Small intestine (tissue), 7 donors: ENCODE data around the gene COMP. TPM values are rescaled to one million over a fixed set of nuclear protein-coding genes. Genes with fewer than 3 reads are reported as not detected.
A peak's percentile ranks its signal among the peaks of the same experiment; 100 is the strongest.

Source experiments
- DNase-seq, 2 donors: peaks; one replicate each; pipeline versions ENCODE4 v3.0.0 to v3.0.0-alpha.2; 2013
- FAIRE-seq: peaks from 2 replicates; lab custom pipeline; 2012; peaks lifted over from hg19 to GRCh38; lab: Jason Lieb, UNC
- H3K27ac ChIP-seq, 3 donors: one replicate each; pipeline ENCODE4 v1.5.1; 2013; ENCODE audit warnings: low read length in 2 of 3, mild to moderate bottlenecking in 2 of 3, control low read depth in 1 of 3, inconsistent platforms in 1 of 3, low read depth in 1 of 3, moderate library complexity in 1 of 3
- H3K27me3 ChIP-seq, 3 donors: one replicate each; pipeline ENCODE4 v1.6.1; 2013; ENCODE audit warnings: low read length in 3 of 3, inconsistent platforms in 1 of 3; ENCODE audit not compliant: control insufficient read depth in 3 of 3, insufficient read depth in 3 of 3
- H3K36me3 ChIP-seq, 3 donors: one replicate each; pipeline ENCODE4 v1.6.1; 2013; ENCODE audit warnings: low read length in 3 of 3, inconsistent platforms in 1 of 3, low read depth in 1 of 3, mild to moderate bottlenecking in 1 of 3, moderate library complexity in 1 of 3; ENCODE audit not compliant: control insufficient read depth in 3 of 3, insufficient read depth in 2 of 3
- H3K4me1 ChIP-seq, 3 donors: one replicate each; pipeline ENCODE4 v1.6.1; 2013; ENCODE audit warnings: low read length in 2 of 3, inconsistent platforms in 1 of 3, low read depth in 1 of 3, mild to moderate bottlenecking in 1 of 3, moderate library complexity in 1 of 3; ENCODE audit not compliant: control insufficient read depth in 3 of 3, insufficient read depth in 2 of 3
- H3K4me3 ChIP-seq, 3 donors: one replicate each; pipeline ENCODE4 v1.5.1; 2013; ENCODE audit warnings: low read length in 3 of 3, control low read depth in 1 of 3, inconsistent platforms in 1 of 3, low read depth in 1 of 3, mild to moderate bottlenecking in 1 of 3, moderate library complexity in 1 of 3
- H3K9me3 ChIP-seq, 2 donors: one replicate each; pipeline ENCODE4 v1.6.1; 2013; ENCODE audit warnings: low read depth in 1 of 2, low read length in 1 of 2; ENCODE audit not compliant: control insufficient read depth in 2 of 2, insufficient read depth in 1 of 2
- WGBS, 3 donors: extraction: QIAGEN DNeasy Blood & Tissue Kit; methylation state at CpG; one replicate each; pipeline ENCODE4 v1.1.7; 2013; 5-methylcytosine and 5-hydroxymethylcytosine counted together
- polyA plus RNA-seq, 4 donors: library from polyadenylated mRNA; stranded (reverse) in 3 of 4; unstranded in 1 of 4; fragments of 200-250 nt in 3 of 4; fragments of 120-200 nt in 1 of 4; gene quantifications; one replicate each; pipeline versions ENCODE4 v1.2.1 to v1.2.3, GENCODE V29; 2013
- donor health status: healthy with polysubstance abuse.
- donor health status: control.
- donor health status: control.
- donor health status: Bipolar disorder and iron deficiency.
- donor health status: healthy.

COMP gene
- polyA plus RNA-seq, 4 donors: 0.68 to 1.8 TPM; not detected in 2

DNA sequence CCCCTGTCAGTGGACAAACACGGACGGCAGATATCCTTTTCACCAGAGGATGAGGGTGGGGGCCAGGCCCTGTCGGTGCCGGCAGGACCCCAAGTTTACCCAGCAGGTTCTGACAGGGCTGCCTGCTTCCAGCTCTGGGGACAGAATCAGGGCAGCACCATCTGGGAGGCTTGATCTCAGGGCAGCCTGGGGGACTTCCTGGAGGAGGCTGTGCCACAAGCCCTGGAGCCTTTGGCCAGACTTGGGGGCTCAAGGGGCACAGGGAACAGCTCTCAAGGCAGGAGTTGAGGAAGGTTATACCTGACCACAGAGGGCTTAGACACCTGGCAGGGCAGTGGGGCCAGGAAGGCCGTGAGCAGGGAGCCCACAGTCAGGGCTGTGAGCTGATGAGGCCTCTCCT, 45.2 kb downstream of the COMP start:
- H3K9me3 ChIP-seq: no peaks in the 10 kb centered on the region
- 89 to 97% (median 93%) methylated on average over 5 of the region's 5 CpGs for WGBS, 3 donors
- DNase-seq (no peak), FAIRE-seq (no peak)
- H3K36me3 ChIP-seq: peaks cover 0 to 81% (median 0%) of the 10 kb centered on the region in 3 donors
- H3K27me3 ChIP-seq: no peaks in the 10 kb centered on the region
- peaks cover 13 to 44% (median 14%) of the 10 kb centered on the region in 3 donors for H3K4me1 ChIP-seq
- H3K4me3 ChIP-seq: no peak overlapping the region
- H3K27ac ChIP-seq: no peak overlapping the region

- 83 to 92% (median 91%) methylated on average over 15 to 26 of the region's 26 CpGs for WGBS, 3 donors
- FAIRE-seq (no peak), DNase-seq (no peak)
Measured at GRCh38 chr19:18745012-18745735, 45.9 kb downstream of the COMP start.

DNA sequence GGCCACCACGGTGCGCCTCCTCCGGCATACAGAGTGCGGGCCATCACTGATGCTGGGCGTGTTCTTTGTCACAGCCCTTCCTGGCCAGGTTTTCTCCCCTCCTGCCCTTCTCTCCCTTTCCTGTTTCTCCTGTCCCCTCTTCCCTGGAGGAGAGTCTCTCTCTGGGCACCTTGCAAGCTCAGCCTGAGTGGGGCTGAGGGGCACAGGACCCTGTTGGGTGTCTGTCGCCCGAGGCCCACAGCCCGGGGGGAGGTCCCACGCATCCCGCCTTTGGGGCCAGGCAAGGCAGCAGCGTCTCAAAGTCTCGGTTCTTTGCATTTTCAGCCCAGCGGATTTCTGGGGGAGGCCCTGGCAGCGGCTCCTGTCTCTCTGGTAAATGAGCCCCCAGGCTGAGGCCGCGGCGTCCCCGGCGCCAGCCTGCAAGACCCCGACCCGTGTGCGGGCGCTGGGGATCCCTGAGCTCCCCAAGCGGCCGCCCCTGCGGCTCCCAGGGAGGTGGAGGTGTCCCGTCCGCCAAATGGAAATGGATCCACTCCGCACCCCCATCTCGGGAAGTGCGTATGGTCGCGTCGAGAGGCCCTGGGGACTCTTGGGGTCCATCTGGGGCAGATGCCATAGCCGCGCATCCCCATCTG, 47.2 kb downstream of the COMP start:
- peak in 1 of 2 donors; percentile 25 for DNase-seq
- H3K27me3 ChIP-seq: no peaks in the 10 kb centered on the region
- no peak for FAIRE-seq
- H3K9me3 ChIP-seq: no peaks in the 10 kb centered on the region
- peak overlapping the region in 2 of 3 donors; percentile 17 to 94 for H3K27ac ChIP-seq
- H3K4me3 ChIP-seq: no peak overlapping the region
- 82 to 90% (median 86%) methylated on average over 34 to 36 of the region's 36 CpGs for WGBS, 3 donors
- peaks cover 0 to 67% (median 0%) of the 10 kb centered on the region in 3 donors for H3K36me3 ChIP-seq
- H3K4me1 ChIP-seq: peaks cover 14 to 64% (median 17%) of the 10 kb centered on the region in 3 donors

More at GRCh38 chr19:18745012-18745735, 45.9 kb downstream of the COMP start:
- Histone ChIP-seq H3K27ac (no peak overlapping the region), H3K9me3 (no peaks in the 10 kb centered on the region), H3K36me3 (peaks cover 0 to 73% (median 0%) of the 10 kb centered on the region in 3 donors), H3K27me3 (no peaks in the 10 kb centered on the region), H3K4me1 (peaks cover 14 to 52% (median 16%) of the 10 kb centered on the region in 3 donors), H3K4me3 (no peak overlapping the region)

GRCh38 chr19:18742838-18743783, 48.0 kb downstream of the COMP start:
- Histone ChIP-seq H3K27me3 (no peaks in the 10 kb centered on the region), H3K4me3 (no peak overlapping the region), H3K36me3 (peaks cover 0 to 64% (median 0%) of the 10 kb centered on the region in 3 donors), H3K27ac (peak overlapping the region; percentile 25 to 94 (median 77)), H3K9me3 (no peaks in the 10 kb centered on the region), H3K4me1 (peaks cover 14 to 72% (median 19%) of the 10 kb centered on the region in 3 donors)
- FAIRE-seq (no peak), DNase-seq (peak; percentile 85 to 88)
- 17 to 42% (median 33%) methylated on average over 34 to 38 of the region's 38 CpGs for WGBS, 3 donors

DNA sequence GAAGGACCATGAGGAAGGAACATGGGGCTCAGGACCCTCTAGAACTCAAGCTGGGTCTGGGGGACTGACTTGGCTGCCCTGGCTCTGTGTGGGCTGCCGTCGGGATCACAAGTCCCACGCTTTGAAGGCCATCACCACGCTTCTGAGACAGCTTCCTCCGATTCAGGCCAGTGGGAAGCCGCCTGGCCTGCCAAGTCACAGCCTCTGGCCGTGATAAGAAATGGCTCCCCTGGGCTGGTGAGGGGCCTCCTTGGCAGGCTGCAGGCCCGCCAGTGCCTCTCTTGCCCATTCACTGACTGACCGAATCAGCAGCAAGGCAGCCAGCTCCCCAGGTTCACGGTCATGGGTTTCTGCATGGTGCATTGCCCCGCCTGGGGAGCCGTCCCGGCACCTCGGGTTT, 48.8 kb downstream of the COMP start:
- DNase-seq: no peak
- Histone ChIP-seq H3K4me1 (peaks cover 14 to 80% (median 19%) of the 10 kb centered on the region in 3 donors), H3K36me3 (peaks cover 0 to 58% (median 0%) of the 10 kb centered on the region in 3 donors), H3K9me3 (no peaks in the 10 kb centered on the region), H3K27ac (peak overlapping the region; percentile 25 to 94 (median 77)), H3K27me3 (no peaks in the 10 kb centered on the region), H3K4me3 (no peak overlapping the region)
- FAIRE-seq: no peak
- WGBS, 3 donors: 80 to 85% (median 80%) methylated on average over 10 to 14 of the region's 14 CpGs

GRCh38 chr19:18741124-18742121, 49.7 kb downstream of the COMP start:
- no peak overlapping the region for H3K4me3 ChIP-seq
- H3K36me3 ChIP-seq: peaks cover 0 to 51% (median 0%) of the 10 kb centered on the region in 3 donors
- no peaks in the 10 kb centered on the region for H3K27me3 ChIP-seq
- H3K4me1 ChIP-seq: peaks cover 14 to 85% (median 19%) of the 10 kb centered on the region in 3 donors
- 15 to 50% (median 27%) methylated on average over 25 to 27 of the region's 27 CpGs for WGBS, 3 donors
- no peak for FAIRE-seq
- H3K27ac ChIP-seq: peak overlapping the region; percentile 13 to 94 (median 77)
- no peaks in the 10 kb centered on the region for H3K9me3 ChIP-seq
- DNase-seq: peak; percentile 72 to 75

DNA sequence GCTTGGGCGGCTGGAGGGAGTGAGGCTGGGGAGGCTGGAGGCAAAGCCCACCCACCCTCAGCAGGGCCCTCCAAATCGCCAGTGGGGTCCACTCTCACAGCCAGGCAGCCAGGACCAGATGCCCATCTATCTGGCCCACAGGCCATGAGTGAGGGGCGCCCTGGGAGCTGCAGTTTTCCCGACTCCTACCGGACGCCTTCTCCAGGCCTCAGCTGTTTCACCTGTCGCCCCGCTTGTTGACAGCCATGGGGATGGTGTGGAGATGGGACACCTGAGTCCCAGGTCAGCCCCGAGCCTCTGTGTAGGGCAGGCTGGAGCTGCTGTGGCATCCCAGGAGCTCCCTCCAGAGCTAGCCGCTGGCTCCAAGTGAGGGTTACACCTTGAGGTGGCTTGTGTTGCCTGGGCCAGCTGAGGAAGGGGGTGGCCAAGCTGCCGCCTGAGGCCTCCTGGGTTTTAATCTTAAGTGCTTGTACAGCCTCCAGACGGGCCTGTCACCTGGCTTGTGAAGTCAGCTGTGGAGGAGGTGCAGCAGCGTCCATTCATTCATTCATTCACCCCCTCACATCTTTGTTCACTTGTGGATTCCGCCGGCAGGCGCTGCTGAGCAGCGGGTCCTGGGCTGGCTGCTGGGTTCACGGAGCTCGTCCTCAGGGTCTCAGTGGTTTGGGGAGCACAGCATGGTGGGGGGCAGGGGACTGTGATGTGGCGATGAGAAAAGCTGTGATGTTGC, 52.0 kb downstream of the COMP start:
- no peak for DNase-seq
- Histone ChIP-seq H3K4me1 (peaks cover 14 to 85% (median 19%) of the 10 kb centered on the region in 3 donors), H3K9me3 (no peaks in the 10 kb centered on the region), H3K4me3 (no peak overlapping the region), H3K36me3 (peaks cover 0 to 42% (median 0%) of the 10 kb centered on the region in 3 donors), H3K27me3 (no peaks in the 10 kb centered on the region), H3K27ac (peak overlapping the region in 1 of 3 donors; percentile 94)
- 92 to 93% (median 93%) methylated on average over 18 to 20 of the region's 20 CpGs for WGBS, 3 donors
- FAIRE-seq: no peak
